Fibroblast of peridontal ligament (primary cell): ENCODE measurements around the gene IPCEF1.

Source experiments
- DNase-seq: peaks from one replicate; pipeline ENCODE4 v3.0.0-alpha.2; 2010; ENCODE audit errors: extremely low read depth

IPCEF1 gene

GRCh38 chr6:154356690-154357089 lies at the start of gene IPCEF1:
TSS of gene IPCEF1 (minus strand) at chr6:154356803. CDS start at chr6:154265947, 90,856 bp downstream.
- DNase-seq = no peak

GRCh38 chr6:154406301-154406700 lies 49.7 kb upstream of the IPCEF1 start:
- no peak for DNase-seq

- DNase-seq = peak; percentile 92
These were observed 48.3 kb upstream of the IPCEF1 start for GRCh38 chr6:154404791-154405400.

- peak; percentile 92 for DNase-seq
These were observed 47.2 kb upstream of the IPCEF1 start for GRCh38 chr6:154403788-154404187.

- DNase-seq = no peak
These were observed 45.6 kb upstream of the IPCEF1 start for GRCh38 chr6:154402081-154402780.

GRCh38 chr6:154399097-154399496 lies 42.5 kb upstream of the IPCEF1 start:
- no peak for DNase-seq

GRCh38 chr6:154397491-154398195 lies 41.0 kb upstream of the IPCEF1 start:
- no peak for DNase-seq

GRCh38 chr6:154395878-154396277 lies 39.3 kb upstream of the IPCEF1 start:
- DNase-seq = no peak

GRCh38 chr6:154395316-154395715 lies 38.7 kb upstream of the IPCEF1 start:
- DNase-seq = no peak

GRCh38 chr6:154394571-154394970 lies 38.0 kb upstream of the IPCEF1 start:
- DNase-seq = no peak

GRCh38 chr6:154390034-154390433 lies 33.4 kb upstream of the IPCEF1 start:
- no peak for DNase-seq

- no peak for DNase-seq
These were observed 32.2 kb upstream of the IPCEF1 start for GRCh38 chr6:154388803-154389202.

GRCh38 chr6:154386848-154387717 lies 30.5 kb upstream of the IPCEF1 start:
- DNase-seq = peak; percentile 97

GRCh38 chr6:154384191-154384590 lies 27.6 kb upstream of the IPCEF1 start:
- DNase-seq = no peak

- DNase-seq = no peak
These were observed 26.7 kb upstream of the IPCEF1 start for GRCh38 chr6:154383273-154383672.

GRCh38 chr6:154382740-154383139 lies 26.1 kb upstream of the IPCEF1 start:
- no peak for DNase-seq

- no peak for DNase-seq
These were observed 24.9 kb upstream of the IPCEF1 start for GRCh38 chr6:154381548-154381947.

GRCh38 chr6:154380741-154381140 lies 24.1 kb upstream of the IPCEF1 start:
- DNase-seq = no peak

GRCh38 chr6:154379585-154379984 lies 23.0 kb upstream of the IPCEF1 start:
- DNase-seq = no peak

- DNase-seq = no peak
These were observed 21.9 kb upstream of the IPCEF1 start for GRCh38 chr6:154378518-154378917.

GRCh38 chr6:154377726-154378125 lies 21.1 kb upstream of the IPCEF1 start:
- DNase-seq = no peak

GRCh38 chr6:154373971-154374370 lies 17.4 kb upstream of the IPCEF1 start:
- no peak for DNase-seq
